Neural progenitor cell (in vitro differentiated cells): ENCODE data around the gene SERP2.

Experiments
- CTCF ChIP-seq: fragments of 200-600 bp; sonication (generic); IDR thresholded peaks from 2 replicates; pipeline ENCODE4 v1.5.1; 2017; ENCODE audit warnings: antibody characterized with exemption, mild to moderate bottlenecking
- EZH2 ChIP-seq: fragments of 200-600 bp; sonication (generic); IDR thresholded peaks from 2 replicates; pipeline ENCODE4 v1.6.1; 2017; ENCODE audit warnings: antibody characterized with exemption, mild to moderate bottlenecking, moderate library complexity
- EZH2phosphoT487 ChIP-seq: fragments of 200-600 bp; sonication (generic); IDR thresholded peaks from 2 replicates; pipeline ENCODE4 v1.6.1; 2017; ENCODE audit warnings: antibody characterized with exemption

GRCh38 chr13:44331912-44332851 lies 41.4 kb upstream of the SERP2 start:
- no peak for TF ChIP-seq CTCF
- TF ChIP-seq EZH2: no peak
- no peak for TF ChIP-seq EZH2phosphoT487
